Activated T-helper 17 cell treated with anti-CD3 and anti-CD28 coated beads, Interleukin-2, amount 50 U/mL, for 72 hours (primary cell): ENCODE data around the gene PRICKLE4. TPM values are rescaled to one million over a fixed set of nuclear protein-coding genes. Genes with fewer than 3 reads are reported as not detected.

Experiments used
- ATAC-seq: fragments of 150-1000 bp; cut with Tn5 transposase; replicated peaks from 2 replicates; pipeline ENCODE4 v1.10.0; 2021; ENCODE audit warnings: mild to moderate bottlenecking, moderate library complexity
- H3K27ac Mint-ChIP-seq: one replicate; pipeline ENCODE4 v1.8.0; 2022; ENCODE audit warnings: mixed read lengths
- H3K27me3 Mint-ChIP-seq: one replicate; pipeline ENCODE4 v1.8.0; 2022; ENCODE audit warnings: mixed read lengths
- H3K36me3 Mint-ChIP-seq: one replicate; pipeline ENCODE4 v1.8.0; 2022; ENCODE audit warnings: low read depth, mild to moderate bottlenecking, mixed read lengths
- H3K4me1 Mint-ChIP-seq: one replicate; pipeline ENCODE4 v1.8.0; 2022; ENCODE audit warnings: mixed read lengths
- H3K4me3 Mint-ChIP-seq: one replicate; pipeline ENCODE4 v1.8.0; 2022; ENCODE audit warnings: mild to moderate bottlenecking, mixed read lengths
- H3K9me3 Mint-ChIP-seq: one replicate; pipeline ENCODE4 v1.8.0; 2022; ENCODE audit warnings: mixed read lengths
- total RNA-seq, 2 donors: library from RNA; stranded (reverse); gene quantifications; one replicate each; pipeline ENCODE4 v1.2.3, GENCODE V29; 2022

The PRICKLE4 gene
- total RNA-seq, 2 donors from 2014 or later: not detected

- Mint-ChIP-seq H3K4me1 (no peaks in the 10 kb centered on the region), H3K27ac (no peak overlapping the region), H3K27me3 (no peaks in the 10 kb centered on the region), H3K4me3 (no peak overlapping the region), H3K36me3 (no peaks in the 10 kb centered on the region), H3K9me3 (no peaks in the 10 kb centered on the region)
- no peak for ATAC-seq
Observed at GRCh38 chr6:41740366-41741162, 40.0 kb upstream of the PRICKLE4 start.

GRCh38 chr6:41741625-41742490 is 38.7 kb upstream of the PRICKLE4 start:
- H3K4me3 Mint-ChIP-seq: no peak overlapping the region
- no peaks in the 10 kb centered on the region for H3K9me3 Mint-ChIP-seq
- no peaks in the 10 kb centered on the region for H3K4me1 Mint-ChIP-seq
- ATAC-seq: no peak
- H3K27me3 Mint-ChIP-seq: no peaks in the 10 kb centered on the region
- H3K36me3 Mint-ChIP-seq: no peaks in the 10 kb centered on the region
- no peak overlapping the region for H3K27ac Mint-ChIP-seq

- no peak overlapping the region for H3K4me3 Mint-ChIP-seq
- H3K36me3 Mint-ChIP-seq: no peaks in the 10 kb centered on the region
- no peak overlapping the region for H3K27ac Mint-ChIP-seq
- no peaks in the 10 kb centered on the region for H3K4me1 Mint-ChIP-seq
- H3K9me3 Mint-ChIP-seq: no peaks in the 10 kb centered on the region
- no peaks in the 10 kb centered on the region for H3K27me3 Mint-ChIP-seq
- no peak for ATAC-seq
Observed at GRCh38 chr6:41743406-41744235, 37.0 kb upstream of the PRICKLE4 start.

GRCh38 chr6:41744236-41744787 is 36.3 kb upstream of the PRICKLE4 start:
- H3K4me1 Mint-ChIP-seq: no peaks in the 10 kb centered on the region
- no peak overlapping the region for H3K4me3 Mint-ChIP-seq
- no peak for ATAC-seq
- H3K9me3 Mint-ChIP-seq: no peaks in the 10 kb centered on the region
- H3K27ac Mint-ChIP-seq: no peak overlapping the region
- no peaks in the 10 kb centered on the region for H3K36me3 Mint-ChIP-seq
- no peaks in the 10 kb centered on the region for H3K27me3 Mint-ChIP-seq

GRCh38 chr6:41746107-41746506 is 34.5 kb upstream of the PRICKLE4 start:
- no peak for ATAC-seq
- Mint-ChIP-seq H3K27me3 (no peaks in the 10 kb centered on the region), H3K27ac (no peak overlapping the region), H3K36me3 (no peaks in the 10 kb centered on the region), H3K9me3 (no peaks in the 10 kb centered on the region), H3K4me1 (no peaks in the 10 kb centered on the region), H3K4me3 (no peak overlapping the region)

GRCh38 chr6:41747256-41748101 is 33.1 kb upstream of the PRICKLE4 start, which contains the start of gene PGC:
Gene PGC, minus strand, starts transcription at chr6:41747397. Its CDS starts 63 bp downstream, at chr6:41747334.
- Mint-ChIP-seq H3K36me3 (no peaks in the 10 kb centered on the region), H3K27me3 (no peaks in the 10 kb centered on the region), H3K4me1 (no peaks in the 10 kb centered on the region), H3K4me3 (no peak within 1 kb of the TSS), H3K9me3 (no peaks in the 10 kb centered on the region), H3K27ac (no peak within 1 kb of the TSS)
- no peak for ATAC-seq

- ATAC-seq: no peak
- no peaks in the 10 kb centered on the region for H3K4me1 Mint-ChIP-seq
- no peak overlapping the region for H3K4me3 Mint-ChIP-seq
- H3K36me3 Mint-ChIP-seq: no peaks in the 10 kb centered on the region
- H3K9me3 Mint-ChIP-seq: no peaks in the 10 kb centered on the region
- H3K27me3 Mint-ChIP-seq: no peaks in the 10 kb centered on the region
- H3K27ac Mint-ChIP-seq: no peak overlapping the region
Observed at GRCh38 chr6:41748102-41748477, 32.5 kb upstream of the PRICKLE4 start.

GRCh38 chr6:41748542-41748941 is 32.0 kb upstream of the PRICKLE4 start:
- Mint-ChIP-seq H3K9me3 (no peaks in the 10 kb centered on the region), H3K36me3 (no peaks in the 10 kb centered on the region), H3K4me3 (no peak overlapping the region), H3K27ac (no peak overlapping the region), H3K4me1 (no peaks in the 10 kb centered on the region), H3K27me3 (no peaks in the 10 kb centered on the region)
- ATAC-seq: no peak

GRCh38 chr6:41750374-41750773 is 30.2 kb upstream of the PRICKLE4 start:
- no peaks in the 10 kb centered on the region for H3K36me3 Mint-ChIP-seq
- no peaks in the 10 kb centered on the region for H3K9me3 Mint-ChIP-seq
- H3K27ac Mint-ChIP-seq: no peak overlapping the region
- no peaks in the 10 kb centered on the region for H3K27me3 Mint-ChIP-seq
- no peak overlapping the region for H3K4me3 Mint-ChIP-seq
- ATAC-seq: no peak
- H3K4me1 Mint-ChIP-seq: no peaks in the 10 kb centered on the region

- Mint-ChIP-seq H3K27ac (no peak overlapping the region), H3K27me3 (no peaks in the 10 kb centered on the region), H3K36me3 (no peaks in the 10 kb centered on the region), H3K4me3 (no peak overlapping the region), H3K4me1 (no peaks in the 10 kb centered on the region), H3K9me3 (no peaks in the 10 kb centered on the region)
- ATAC-seq: no peak
Observed at GRCh38 chr6:41755895-41756294, 24.7 kb upstream of the PRICKLE4 start.

GRCh38 chr6:41756354-41756753 is 24.2 kb upstream of the PRICKLE4 start:
- Mint-ChIP-seq H3K4me3 (no peak overlapping the region), H3K36me3 (no peaks in the 10 kb centered on the region), H3K27me3 (no peaks in the 10 kb centered on the region), H3K9me3 (no peaks in the 10 kb centered on the region), H3K27ac (no peak overlapping the region), H3K4me1 (no peaks in the 10 kb centered on the region)
- ATAC-seq: no peak

- Mint-ChIP-seq H3K27me3 (no peaks in the 10 kb centered on the region), H3K9me3 (no peaks in the 10 kb centered on the region), H3K4me1 (no peaks in the 10 kb centered on the region), H3K36me3 (no peaks in the 10 kb centered on the region), H3K27ac (no peak overlapping the region), H3K4me3 (no peak overlapping the region)
- ATAC-seq: no peak
Observed at GRCh38 chr6:41757271-41757670, 23.3 kb upstream of the PRICKLE4 start.

- no peaks in the 10 kb centered on the region for H3K27me3 Mint-ChIP-seq
- no peaks in the 10 kb centered on the region for H3K36me3 Mint-ChIP-seq
- H3K9me3 Mint-ChIP-seq: no peaks in the 10 kb centered on the region
- no peaks in the 10 kb centered on the region for H3K4me1 Mint-ChIP-seq
- no peak overlapping the region for H3K27ac Mint-ChIP-seq
- ATAC-seq: no peak
- no peak overlapping the region for H3K4me3 Mint-ChIP-seq
Observed at GRCh38 chr6:41757931-41758640, 22.5 kb upstream of the PRICKLE4 start.
